ENCODE data around the gene DNAJC5.

GRCh38 chr20:63876489-63877036, 18.4 kb upstream of the DNAJC5 start:
- no peak for TF ChIP-seq CTCF (IDR thresholded peaks at IDR 0.05; ENCODE audit: low read depth, low read length, poor library complexity, severe bottlenecking)
- no peak for TF ChIP-seq EZH2phosphoT487 (IDR thresholded peaks at IDR 0.05; ENCODE audit: borderline replicate concordance, low read length)

Data from DOHH2 (cell line).